Pons (tissue), 1 donor: ENCODE measurements around the gene SGO2.

Source experiments
- DNase-seq: peaks from one replicate; pipeline ENCODE4 v3.0.0-alpha.2; 2016; ENCODE audit warnings: low spot score

Gene SGO2

GRCh38 chr2:200525882-200526651, at the start of gene SGO2:
SGO2 (plus strand) TSS chr2:200526207; CDS start chr2:200532976, 6,769 bp downstream.
- peak; percentile 95 for DNase-seq

GRCh38 chr2:200476836-200477235, 49.2 kb upstream of the SGO2 start:
- no peak for DNase-seq

- DNase-seq, result peak; percentile 79
These were observed 48.3 kb upstream of the SGO2 start for GRCh38 chr2:200477667-200478131.

- DNase-seq, result no peak
These were observed 46.2 kb upstream of the SGO2 start for GRCh38 chr2:200479692-200480265.

GRCh38 chr2:200482194-200482593, 43.8 kb upstream of the SGO2 start:
- DNase-seq, result no peak

- DNase-seq, result no peak
These were observed 42.2 kb upstream of the SGO2 start for GRCh38 chr2:200483729-200484198.

GRCh38 chr2:200484934-200485333, 41.1 kb upstream of the SGO2 start:
- no peak for DNase-seq

GRCh38 chr2:200486529-200486928, 39.5 kb upstream of the SGO2 start:
- DNase-seq, result no peak

- DNase-seq, result no peak
These were observed 37.8 kb upstream of the SGO2 start for GRCh38 chr2:200488169-200488568.

- no peak for DNase-seq
These were observed 36.0 kb upstream of the SGO2 start for GRCh38 chr2:200490001-200490400.

- DNase-seq, result no peak
These were observed 33.4 kb upstream of the SGO2 start for GRCh38 chr2:200492656-200493055.

GRCh38 chr2:200494048-200494447, 32.0 kb upstream of the SGO2 start:
- no peak for DNase-seq

- no peak for DNase-seq
These were observed 29.3 kb upstream of the SGO2 start for GRCh38 chr2:200496696-200497095.

GRCh38 chr2:200498402-200499162, 27.4 kb upstream of the SGO2 start:
- DNase-seq, result no peak

GRCh38 chr2:200502196-200502595, 23.8 kb upstream of the SGO2 start:
- DNase-seq, result no peak

GRCh38 chr2:200506679-200507078, 19.3 kb upstream of the SGO2 start:
- no peak for DNase-seq

GRCh38 chr2:200507179-200507578, 18.8 kb upstream of the SGO2 start:
- DNase-seq, result no peak

GRCh38 chr2:200509235-200509611, 16.8 kb upstream of the SGO2 start:
- peak; percentile 22 for DNase-seq

- peak; percentile 80 for DNase-seq
These were observed 16.2 kb upstream of the SGO2 start, which contains the start of gene KCTD18 for GRCh38 chr2:200509612-200510433. KCTD18 (minus strand) TSS chr2:200510068; CDS start chr2:200507016, 3,052 bp downstream.

GRCh38 chr2:200515155-200515554, 10.9 kb upstream of the SGO2 start:
- DNase-seq, result no peak

- DNase-seq, result no peak
These were observed 2.8 kb upstream of the SGO2 start for GRCh38 chr2:200523158-200523557.

- DNase-seq, result no peak
These were observed 2.4 kb upstream of the SGO2 start for GRCh38 chr2:200523604-200524003.
